SW480 (cell line): ENCODE measurements around the gene PHPT1.

Source experiments
- DNase-seq: peaks from one replicate; pipeline ENCODE4 v3.0.0-alpha.2; 2016; ENCODE audit warnings: low spot score

PHPT1 gene

DNA sequence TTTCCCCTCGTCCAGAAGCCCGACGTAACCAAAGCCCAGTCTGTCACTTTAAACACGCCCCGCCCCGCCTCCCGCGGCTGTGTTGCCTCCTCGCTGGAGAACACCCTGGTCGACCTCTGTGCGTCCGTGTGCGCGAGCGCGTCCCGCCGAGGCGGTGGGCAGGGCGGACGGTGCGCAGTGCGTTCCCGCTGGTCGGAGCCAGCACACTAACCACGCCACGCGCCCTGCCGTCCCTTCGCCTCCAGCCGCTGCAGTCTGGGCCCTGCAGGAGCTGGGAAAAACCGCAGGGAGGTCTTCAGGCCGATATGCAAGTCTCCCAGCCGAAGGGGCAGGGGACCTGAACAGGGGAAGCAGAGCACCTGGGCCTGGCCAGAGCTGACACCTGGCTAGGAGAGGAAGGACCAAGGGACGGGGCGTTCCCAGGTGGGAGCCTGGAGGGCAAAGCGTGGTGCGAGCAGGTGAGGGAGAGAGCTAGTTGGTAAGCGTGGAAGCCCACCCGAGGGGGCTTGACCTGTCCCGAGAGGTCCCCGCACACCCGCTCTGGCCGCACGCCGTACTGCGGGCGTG, 1.3 kb upstream of the PHPT1 start:
- peak; percentile 86 for DNase-seq

DNA sequence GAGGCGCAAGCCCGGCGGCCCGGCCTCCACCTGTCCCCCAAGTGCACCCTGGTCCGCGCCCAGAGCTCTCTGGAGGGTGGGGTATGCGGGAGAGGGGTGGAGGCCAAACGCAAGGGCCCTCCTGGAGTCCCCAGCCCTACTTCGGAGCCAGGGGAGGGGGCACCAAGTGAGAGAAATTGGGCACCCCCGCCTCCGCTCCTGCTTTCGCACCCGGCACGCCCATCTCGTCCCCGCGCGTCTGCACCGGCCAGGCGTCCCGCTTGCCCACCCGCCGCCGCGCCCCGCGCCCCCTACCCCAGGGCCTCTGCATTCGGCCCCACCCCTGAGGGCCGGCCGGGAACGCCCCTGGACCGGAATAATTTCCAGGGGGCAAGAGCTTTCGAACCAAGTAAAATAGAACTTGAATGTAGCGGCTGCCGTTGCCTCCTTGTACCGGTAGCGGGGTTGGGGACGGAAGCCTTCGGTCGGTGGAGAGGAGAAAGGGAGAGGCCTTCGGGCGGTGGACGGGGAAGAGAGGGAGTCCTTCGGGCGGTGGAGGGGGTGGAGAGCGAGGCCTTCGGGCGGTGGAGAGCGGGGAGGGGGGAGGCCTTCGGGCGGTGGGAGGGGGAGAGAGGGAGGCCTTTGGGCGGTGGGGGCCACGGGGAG, 694 bp upstream of the PHPT1 start:
- DNase-seq, result peak; percentile 53

DNA sequence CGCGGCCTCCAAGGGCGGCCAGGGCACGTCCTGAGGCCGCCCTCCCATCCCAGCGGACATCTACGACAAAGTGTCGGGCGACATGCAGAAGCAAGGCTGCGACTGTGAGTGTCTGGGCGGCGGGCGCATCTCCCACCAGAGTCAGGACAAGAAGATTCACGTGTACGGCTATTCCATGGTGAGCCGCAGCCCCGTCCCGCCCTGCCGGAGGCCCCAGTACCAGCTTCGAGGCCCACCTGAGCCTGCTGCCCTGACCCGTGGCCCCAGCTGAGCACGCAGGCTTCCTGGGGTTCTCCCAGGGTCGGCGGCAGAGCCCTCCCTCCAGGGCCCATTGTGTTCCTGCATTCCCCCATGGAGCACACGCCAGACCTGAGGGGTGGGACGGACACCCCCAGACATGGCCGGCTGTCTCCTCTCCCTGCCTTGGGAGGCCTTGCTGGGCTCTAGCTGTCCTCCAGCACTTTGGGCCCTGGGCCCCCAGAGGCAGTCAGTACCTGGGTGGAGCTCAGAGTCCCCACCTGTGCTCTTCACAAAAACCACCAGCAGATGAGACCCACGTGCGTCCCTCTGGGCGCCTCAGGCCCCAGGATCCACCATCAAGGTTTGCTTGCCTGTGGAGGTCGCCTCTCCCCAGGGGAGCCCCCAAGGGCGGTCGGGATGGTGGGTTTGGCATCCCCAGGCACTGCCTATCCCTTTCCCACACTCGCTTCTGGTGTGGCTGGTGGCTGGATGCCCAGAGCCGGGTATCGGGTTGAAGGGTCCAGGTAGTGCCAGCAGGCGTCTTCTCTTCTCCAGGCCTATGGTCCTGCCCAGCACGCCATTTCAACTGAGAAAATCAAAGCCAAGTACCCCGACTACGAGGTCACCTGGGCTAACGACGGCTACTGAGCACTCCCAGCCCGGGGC, 1.0 kb downstream of the PHPT1 start:
- no peak for DNase-seq

DNA sequence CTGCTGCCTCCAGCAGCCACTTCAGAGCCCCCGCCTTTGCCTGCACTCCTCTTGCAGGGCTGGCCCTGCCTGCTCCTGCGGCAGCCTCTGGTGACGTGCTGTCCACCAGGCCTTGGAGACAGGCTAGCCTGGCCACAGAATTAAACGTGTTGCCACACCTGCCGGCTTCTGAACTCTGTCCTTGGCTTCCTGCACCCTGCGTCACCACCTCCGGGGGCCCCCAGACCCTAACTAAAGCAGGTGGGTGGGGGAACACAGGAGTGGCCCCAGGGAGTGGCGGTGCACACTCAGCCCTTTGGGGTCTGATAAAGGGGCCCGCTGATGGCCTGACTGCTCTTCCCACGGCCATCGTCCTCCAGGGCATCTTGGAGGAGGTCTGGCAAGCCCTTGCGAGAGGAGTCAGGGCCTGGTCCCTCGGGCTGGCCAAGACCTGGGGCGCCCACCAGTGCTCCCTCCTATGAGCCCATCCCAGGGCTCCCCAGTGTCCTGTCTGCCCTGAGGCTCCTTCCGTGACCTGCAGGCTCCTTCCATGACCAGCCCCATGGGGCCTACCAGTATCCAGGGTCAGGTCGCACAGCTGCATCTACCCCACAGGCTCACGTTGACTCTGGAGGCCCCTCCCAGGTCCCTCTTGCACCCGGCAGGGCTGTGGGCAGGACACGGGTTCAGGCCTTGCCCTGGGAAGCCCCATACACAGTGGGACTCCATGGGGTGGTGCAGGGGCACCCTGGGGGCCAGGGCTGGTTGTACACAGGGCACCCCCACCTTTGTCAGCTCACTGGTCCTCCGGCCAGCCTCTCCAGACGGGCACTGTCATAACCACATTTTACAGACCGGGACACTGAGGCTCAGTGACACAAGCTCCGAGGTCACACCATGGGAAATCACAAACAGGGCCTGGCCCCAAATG, 1.9 kb downstream of the PHPT1 start:
- no peak for DNase-seq

DNA sequence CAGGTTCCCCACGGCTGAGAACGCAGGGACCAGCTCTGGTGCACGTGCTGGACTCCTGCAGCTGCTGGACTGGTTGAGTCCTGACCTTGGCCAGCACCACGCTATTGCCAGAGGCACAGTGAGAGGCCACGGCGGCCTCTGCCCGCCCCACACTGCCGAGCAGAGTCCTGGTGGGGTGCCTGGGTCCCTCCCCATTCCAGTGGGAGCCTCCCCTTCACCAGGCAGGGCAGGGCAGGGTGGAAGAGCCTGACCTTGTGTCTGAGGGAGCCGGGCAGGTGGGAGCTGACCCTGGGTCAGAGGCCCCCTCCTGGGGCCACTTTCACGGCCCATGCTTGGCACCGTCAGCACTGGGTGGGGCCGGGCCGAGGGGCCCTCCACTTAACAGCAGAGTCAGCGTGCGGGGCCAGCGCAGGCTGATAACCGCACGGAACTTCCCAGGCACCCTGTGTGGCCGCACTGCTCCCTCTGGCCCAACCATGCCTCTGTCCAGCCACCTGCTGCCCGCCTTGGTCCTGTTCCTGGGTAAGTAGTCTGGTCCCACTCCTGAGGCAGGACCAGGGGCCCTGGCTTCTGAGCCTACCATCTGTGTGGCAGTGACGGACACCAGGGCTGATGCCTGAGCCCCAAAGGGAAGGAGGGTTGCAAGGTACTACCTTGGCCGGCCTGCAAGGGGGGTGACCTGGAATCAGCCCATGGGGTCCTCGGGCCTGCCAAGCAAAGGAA, 2.9 kb downstream of the PHPT1 start, which contains the start of gene MAMDC4:
Gene MAMDC4 (plus strand): TSS at position 406 of the 723 bp plus-strand sequence. CDS start 71 bp downstream, at position 477.
- no peak for DNase-seq

DNA sequence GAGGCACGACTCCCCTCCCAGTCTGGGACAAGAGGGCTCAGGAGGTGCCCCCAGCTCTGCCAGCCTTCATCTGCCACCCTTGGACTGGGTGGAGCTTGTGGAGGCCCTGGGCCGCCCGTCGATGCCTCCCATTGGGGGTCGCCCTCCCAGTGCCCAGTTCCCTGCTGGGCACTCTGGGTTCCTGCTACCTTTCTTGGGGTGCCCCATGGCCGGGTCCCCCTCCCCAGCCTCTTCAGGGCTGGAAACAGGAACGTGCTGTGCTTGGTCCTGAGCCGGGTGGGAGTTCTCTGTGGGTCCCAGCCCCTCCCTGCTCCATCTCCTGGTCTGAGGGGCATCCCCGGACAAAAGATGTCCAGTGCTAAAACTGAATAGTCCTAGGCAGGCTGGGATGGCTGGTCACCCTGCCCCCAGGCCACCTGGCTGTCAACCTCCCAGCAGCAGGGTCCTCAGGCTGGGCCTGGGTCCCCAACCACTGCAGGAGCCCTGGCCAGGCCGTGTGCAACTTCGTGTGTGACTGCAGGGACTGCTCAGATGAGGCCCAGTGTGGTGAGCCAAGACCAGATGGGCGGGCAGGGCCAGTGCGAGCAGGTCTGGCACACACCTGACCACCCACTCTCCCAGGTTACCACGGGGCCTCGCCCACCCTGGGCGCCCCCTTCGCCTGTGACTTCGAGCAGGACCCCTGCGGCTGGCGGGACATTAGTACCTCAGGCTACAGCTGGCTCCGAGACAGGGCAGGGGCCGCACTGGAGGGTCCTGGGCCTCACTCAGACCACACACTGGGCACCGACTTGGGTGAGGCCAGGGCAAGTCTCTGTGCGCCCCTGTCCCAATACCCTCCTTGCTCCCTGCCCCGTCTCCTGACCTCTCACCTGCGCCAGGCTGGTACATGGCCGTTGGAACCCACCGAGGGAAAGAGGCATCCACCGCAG, 3.7 kb downstream of the PHPT1 start:
- DNase-seq, result no peak

DNA sequence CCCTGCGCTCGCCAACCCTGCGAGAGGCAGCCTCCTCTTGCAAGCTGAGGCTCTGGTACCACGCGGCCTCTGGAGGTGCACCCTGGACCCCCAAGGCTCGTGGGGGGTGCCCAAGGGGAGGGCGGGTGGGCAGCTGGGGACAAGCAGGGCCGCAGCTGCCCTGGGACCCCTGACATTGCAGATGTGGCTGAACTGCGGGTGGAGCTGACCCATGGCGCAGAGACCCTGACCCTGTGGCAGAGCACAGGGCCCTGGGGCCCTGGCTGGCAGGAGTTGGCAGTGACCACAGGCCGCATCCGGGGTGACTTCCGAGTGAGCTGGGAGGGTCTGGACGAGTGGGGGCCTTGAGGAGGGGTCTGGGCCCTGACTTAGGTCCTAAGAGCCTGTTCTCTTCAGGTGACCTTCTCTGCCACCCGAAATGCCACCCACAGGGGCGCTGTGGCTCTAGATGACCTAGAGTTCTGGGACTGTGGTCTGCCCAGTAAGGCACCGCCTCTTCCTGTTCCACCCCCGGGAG, 4.4 kb downstream of the PHPT1 start:
- no peak for DNase-seq

DNA sequence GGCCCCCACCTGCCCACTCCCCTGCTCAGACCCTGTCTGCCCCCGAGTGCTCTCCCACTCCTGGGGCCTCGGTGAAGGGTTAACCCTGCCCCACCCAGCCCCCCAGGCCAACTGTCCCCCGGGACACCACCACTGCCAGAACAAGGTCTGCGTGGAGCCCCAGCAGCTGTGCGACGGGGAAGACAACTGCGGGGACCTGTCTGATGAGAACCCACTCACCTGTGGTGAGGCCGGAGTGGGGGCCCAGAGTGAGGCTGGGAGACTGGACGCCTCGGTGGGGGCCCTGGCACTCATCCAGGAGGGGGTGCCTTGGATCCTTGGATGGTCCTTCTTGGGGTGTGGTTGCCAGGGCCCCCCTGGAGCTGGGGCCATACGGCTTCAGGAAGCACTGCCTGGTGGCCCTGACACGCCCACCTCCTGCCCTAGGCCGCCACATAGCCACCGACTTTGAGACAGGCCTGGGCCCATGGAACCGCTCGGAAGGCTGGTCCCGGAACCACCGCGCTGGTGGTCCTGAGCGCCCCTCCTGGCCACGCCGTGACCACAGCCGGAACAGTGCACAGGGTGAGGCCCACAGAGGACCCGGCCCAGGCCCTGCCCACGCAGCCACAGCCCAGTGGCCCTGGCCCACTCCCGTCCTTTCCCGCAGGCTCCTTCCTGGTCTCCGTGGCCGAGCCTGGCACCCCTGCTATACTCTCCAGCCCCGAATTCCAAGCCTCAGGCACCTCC, 5.1 kb downstream of the PHPT1 start:
- no peak for DNase-seq

DNA sequence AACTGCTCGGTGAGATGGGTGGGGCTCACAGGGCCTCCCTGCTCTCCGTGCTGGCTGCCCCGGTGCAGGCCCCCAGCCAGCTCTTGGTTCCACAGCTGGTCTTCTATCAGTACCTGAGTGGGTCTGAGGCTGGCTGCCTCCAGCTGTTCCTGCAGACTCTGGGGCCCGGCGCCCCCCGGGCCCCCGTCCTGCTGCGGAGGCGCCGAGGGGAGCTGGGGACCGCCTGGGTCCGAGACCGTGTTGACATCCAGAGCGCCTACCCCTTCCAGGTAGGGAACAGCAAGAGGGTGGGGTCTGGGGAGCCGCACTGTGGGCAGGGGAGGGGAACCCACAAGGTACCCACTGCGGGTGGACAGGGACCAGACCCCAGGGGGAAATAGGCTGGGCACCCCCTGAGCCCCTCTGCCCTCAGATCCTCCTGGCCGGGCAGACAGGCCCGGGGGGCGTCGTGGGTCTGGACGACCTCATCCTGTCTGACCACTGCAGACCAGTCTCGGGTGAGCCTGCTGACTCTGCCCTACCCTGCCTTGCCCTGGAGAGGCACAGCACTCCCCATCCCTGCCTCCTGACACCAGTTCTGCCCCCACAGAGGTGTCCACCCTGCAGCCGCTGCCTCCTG, 5.7 kb downstream of the PHPT1 start:
- no peak for DNase-seq

DNA sequence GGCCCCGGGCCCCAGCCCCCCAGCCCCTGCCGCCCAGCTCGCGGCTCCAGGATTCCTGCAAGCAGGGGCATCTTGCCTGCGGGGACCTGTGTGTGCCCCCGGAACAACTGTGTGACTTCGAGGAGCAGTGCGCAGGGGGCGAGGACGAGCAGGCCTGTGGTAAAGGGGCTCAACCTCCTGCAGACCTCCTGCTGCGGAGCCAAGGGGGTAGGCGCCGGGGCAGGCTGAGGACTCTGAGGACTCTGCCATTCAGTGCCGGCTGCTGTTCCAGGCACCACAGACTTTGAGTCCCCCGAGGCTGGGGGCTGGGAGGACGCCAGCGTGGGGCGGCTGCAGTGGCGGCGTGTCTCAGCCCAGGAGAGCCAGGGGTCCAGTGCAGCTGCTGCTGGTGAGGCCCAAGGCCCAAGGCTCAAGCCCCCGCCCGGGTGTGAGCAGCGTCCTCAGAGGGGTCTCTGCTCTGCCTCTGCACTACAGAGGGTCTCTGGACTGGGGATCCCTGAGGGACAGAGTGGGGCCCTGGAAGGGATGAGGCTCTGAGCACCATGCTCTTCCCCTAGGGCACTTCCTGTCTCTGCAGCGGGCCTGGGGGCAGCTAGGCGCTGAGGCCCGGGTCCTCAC, 6.4 kb downstream of the PHPT1 start:
- DNase-seq, result no peak

DNA sequence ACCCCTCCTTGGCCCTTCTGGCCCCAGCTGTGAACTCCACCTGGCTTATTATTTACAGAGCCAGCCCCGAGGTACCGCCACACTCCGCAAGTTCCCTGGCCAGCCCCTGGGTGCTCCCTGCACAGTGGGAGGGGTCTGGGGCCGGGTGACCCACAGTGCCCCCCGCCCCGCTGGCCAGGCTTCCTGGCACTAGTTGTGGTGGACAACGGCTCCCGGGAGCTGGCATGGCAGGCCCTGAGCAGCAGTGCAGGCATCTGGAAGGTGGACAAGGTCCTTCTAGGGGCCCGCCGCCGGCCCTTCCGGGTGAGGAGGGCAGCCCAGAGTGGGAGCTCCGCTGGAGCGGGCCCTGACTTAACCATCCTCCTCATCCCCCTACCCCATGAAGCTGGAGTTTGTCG, 6.9 kb downstream of the PHPT1 start:
- no peak for DNase-seq

DNA sequence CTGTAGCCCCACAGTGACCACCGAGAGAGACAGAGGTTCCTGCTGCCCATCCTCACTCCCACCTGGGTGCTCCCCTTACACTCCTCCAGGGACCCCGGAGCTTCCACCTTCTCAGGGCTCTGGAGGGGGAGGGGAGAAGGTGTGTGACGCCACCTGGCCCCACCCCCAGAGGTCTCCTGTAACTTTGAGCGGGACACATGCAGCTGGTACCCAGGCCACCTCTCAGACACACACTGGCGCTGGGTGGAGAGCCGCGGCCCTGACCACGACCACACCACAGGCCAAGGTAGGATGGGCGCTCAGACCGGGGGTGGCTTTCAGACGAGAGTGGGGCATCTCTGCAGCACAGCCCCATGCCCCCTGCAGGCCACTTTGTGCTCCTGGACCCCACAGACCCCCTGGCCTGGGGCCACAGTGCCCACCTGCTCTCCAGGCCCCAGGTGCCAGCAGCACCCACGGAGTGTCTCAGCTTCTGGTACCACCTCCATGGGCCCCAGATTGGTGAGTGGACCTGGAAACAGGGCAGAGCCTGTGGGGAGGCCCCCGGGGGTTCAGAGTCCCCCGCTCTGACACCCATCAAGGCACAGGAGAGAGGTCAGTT, 7.4 kb downstream of the PHPT1 start:
- no peak for DNase-seq

DNA sequence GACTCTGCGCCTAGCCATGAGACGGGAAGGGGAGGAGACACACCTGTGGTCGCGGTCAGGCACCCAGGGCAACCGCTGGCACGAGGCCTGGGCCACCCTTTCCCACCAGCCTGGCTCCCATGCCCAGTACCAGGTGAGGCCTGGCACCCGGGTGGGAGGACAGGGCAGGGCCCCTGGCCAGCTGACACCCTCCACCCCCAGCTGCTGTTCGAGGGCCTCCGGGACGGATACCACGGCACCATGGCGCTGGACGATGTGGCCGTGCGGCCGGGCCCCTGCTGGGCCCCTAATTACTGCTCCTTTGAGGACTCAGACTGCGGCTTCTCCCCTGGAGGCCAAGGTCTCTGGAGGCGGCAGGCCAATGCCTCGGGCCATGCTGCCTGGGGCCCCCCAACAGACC, 8.0 kb downstream of the PHPT1 start:
- no peak for DNase-seq

DNA sequence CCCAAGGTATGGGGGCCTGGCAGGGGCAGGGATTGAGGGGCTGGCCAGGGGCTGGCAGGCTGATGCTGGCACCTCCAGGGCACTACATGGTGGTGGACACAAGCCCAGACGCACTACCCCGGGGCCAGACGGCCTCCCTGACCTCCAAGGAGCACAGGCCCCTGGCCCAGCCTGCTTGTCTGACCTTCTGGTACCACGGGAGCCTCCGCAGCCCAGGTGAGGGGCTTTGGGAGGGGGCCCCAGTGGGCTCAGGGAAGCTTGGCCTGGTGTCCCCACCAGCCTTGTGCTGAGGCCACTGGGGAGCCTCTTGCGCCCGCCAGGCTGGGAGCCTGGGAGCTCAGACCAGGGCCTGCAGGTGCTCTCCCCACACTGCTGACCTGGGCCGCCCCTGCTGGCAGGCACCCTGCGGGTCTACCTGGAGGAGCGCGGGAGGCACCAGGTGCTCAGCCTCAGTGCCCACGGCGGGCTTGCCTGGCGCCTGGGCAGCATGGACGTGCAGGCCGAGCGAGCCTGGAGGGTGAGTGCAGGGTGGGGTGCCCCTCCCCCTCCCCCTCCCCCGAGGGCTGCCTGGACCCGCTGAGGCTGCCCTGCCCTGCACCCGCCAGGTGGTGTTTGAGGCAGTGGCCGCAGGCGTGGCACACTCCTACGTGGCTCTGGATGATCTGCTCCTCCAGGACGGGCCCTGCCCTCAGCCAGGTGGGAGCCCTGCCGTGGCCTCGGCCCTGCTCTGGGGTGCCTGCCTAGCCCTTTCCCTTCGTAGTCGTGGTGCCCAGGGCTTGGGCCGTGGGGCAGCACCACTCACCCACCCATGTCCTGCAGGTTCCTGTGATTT, 8.6 kb downstream of the PHPT1 start:
- peak; percentile 33 for DNase-seq

DNA sequence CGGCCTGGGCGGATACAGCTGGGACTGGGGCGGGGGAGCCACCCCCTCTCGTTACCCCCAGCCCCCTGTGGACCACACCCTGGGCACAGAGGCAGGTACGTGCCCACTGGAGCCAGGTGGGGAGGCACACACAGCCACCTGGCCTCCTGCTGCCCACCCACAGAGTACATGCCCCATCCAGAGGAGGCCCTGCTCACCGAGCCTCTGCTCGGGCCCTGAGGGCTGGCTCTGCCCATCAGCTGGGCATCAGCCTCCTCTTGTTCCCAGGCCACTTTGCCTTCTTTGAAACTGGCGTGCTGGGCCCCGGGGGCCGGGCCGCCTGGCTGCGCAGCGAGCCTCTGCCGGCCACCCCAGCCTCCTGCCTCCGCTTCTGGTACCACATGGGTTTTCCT, 9.2 kb downstream of the PHPT1 start:
- no peak for DNase-seq

DNA sequence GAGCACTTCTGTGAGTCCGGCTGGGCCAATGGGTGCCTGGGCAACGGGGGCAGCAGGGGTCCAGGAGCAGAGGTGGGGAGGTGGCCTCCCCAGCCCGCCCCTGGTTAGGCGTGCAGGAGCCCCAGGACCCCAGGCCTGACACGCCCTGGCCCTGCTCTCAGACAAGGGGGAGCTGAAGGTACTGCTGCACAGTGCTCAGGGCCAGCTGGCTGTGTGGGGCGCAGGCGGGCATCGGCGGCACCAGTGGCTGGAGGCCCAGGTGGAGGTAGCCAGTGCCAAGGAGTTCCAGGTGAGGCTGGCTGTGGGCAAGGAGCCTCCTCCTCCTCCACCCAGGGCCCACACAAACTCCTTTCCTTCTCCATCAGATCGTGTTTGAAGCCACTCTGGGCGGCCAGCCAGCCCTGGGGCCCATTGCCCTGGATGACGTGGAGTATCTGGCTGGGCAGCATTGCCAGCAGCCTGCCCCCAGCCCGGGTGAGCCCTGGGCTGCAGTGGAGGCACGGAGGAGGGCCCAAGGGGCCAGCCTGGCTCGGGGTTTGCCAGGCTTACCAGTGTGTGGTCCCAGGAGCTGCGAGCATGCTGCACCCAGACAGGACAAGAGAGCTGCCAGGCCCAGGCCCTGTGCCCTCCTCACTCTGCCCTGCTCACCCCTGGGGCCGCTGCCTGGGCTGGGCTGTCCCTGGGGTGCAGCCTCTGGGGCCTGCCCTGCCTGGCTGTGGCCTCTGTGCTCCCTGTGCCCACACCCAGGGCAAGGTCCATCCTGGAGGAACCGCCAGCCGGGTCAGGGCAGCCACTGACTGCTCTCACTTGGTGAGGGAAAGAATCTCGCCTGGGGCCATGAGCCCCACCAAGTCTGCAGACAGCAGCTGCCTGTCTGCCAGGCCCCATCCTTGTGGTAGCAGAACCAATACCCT, 9.9 kb downstream of the PHPT1 start:
- DNase-seq, result peak; percentile 51
